Activated CD4-positive, alpha-beta memory T cell treated with anti-CD3 and anti-CD28 coated beads, Interleukin-2, amount 10 ng/mL, durations not matched to agents 7 days and 5 days (primary cell): ENCODE data around the gene ZNF605. TPM values are rescaled to one million over a fixed set of nuclear protein-coding genes. Genes with fewer than 3 reads are reported as not detected.
A peak's percentile ranks its signal among the peaks of the same experiment; 100 is the strongest.
"Not testable (repeated sequence)": the region's sequence is repeated elsewhere in the genome, so short reads cannot be mapped to it uniquely, and the experiment has no call there.

Experiments
- CTCF ChIA-PET: fragments of 350-600 bp; sonication (Branson Sonifier 250); formaldehyde crosslinking; loops from one replicate; lab custom pipeline; 2021; ENCODE audit warnings: antibody characterized with exemption, inconsistent platforms; lab: Charles Lee
- POLR2A ChIA-PET: fragments of 350-600 bp; sonication (Branson Sonifier 250); formaldehyde crosslinking; loops from one replicate; lab custom pipeline; 2021; ENCODE audit warnings: antibody characterized with exemption; lab: Charles Lee
- DNase-seq: peaks from one replicate; pipeline ENCODE4 v3.0.0-alpha.2; 2020
- H3K27ac Mint-ChIP-seq: one replicate; pipeline ENCODE4 v1.8.0; 2021; ENCODE audit warnings: mild to moderate bottlenecking, mixed read lengths
- H3K27me3 Mint-ChIP-seq: one replicate; pipeline ENCODE4 v1.8.0; 2021; ENCODE audit warnings: mixed read lengths
- H3K36me3 Mint-ChIP-seq: one replicate; pipeline ENCODE4 v1.8.0; 2021; ENCODE audit warnings: low read depth, mixed read lengths
- H3K4me1 Mint-ChIP-seq: one replicate; pipeline ENCODE4 v1.8.0; 2021; ENCODE audit warnings: mixed read lengths
- H3K4me3 Mint-ChIP-seq: one replicate; pipeline ENCODE4 v1.8.0; 2021; ENCODE audit warnings: mild to moderate bottlenecking, mixed read lengths
- H3K9me3 Mint-ChIP-seq: one replicate; pipeline ENCODE4 v1.8.0; 2021; ENCODE audit warnings: mixed read lengths
- total RNA-seq, 2 experiments: library from RNA; stranded (reverse); gene quantifications; one replicate each; pipeline ENCODE4 v1.2.3, GENCODE V29; 2021

The ZNF605 gene
- total RNA-seq = 1 to 10 TPM; 7.2 to 7.9 TPM

DNA sequence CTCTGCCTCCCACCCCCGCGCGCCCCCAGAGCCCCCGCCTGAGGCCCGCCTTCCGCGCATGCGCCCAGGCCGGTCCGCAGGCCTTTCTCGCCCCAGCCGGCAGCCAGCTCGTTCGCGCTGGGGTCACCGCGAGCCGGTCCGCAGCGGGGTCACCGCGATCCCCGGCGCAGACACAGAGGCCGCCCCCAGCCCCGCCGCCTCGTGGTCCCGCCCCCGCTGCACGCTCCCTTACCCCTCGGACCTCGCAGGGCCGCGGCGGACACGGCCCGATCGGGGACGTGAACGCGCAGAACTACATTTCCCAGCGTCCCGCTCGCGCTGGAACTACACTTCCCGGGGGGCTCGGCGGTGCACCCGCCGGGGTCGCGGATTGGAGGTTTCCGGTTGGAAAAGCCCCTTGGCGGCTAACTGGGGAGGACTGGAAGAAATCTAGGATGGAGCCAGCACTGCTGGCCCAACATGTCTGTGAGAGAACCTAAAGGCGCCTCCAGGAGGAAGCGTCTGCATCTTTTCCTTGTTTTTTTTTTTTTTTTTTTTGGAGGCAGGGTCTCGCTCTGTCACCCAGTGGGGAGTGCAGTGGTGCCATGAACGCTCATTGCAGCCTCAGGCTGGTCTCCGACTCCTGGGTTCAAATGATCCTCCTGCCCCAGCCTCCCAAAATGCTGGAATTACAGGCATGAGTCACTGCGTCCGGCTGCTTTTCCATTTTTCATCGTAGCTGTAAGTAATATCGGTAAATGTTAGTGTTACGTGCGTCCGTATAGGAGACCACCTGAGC lies at the start of gene ZNF605:
TSS of gene ZNF605 (minus strand) at position 296 of the 778 bp plus-strand sequence. CDS start 10,671 bp downstream, outside the sequence.
- CTCF ChIA-PET = interaction anchor here (0.6 to 1.3 kb wide), 3 partner anchors 20 to 224 kb away, joined by 3 to 5 read pairs (median 4); partner anchors contain the start of gene ZNF268

DNA sequence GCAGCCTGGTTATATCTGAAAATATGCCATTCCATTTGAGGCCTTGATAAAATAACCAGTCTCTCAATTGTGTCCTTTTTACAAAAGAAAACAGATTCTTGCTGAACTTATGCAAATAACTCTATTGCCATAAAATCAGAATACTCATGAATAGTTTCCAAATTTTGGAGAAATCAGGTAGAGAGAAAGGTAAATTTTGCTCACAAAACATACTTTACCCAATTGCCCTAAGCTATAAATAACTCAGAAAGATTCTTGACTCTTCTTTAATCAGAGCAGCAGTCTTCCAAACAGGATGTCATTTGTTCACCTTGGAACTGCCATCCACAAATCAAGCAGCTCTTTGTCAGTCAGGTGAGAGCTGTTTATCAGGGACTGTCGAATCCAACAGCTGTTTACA lies 42.6 kb upstream of the ZNF605 start:
- DNase-seq = no peak
- POLR2A ChIA-PET = interaction anchor here (1.1 kb wide), 1 partner anchor 12 kb away, joined by 3 read pairs; no protein-coding TSS in a partner anchor
- Mint-ChIP-seq H3K27ac (no peak overlapping the region), H3K9me3 (peaks cover 66% of the 10 kb centered on the region), H3K4me1 (no peaks in the 10 kb centered on the region), H3K36me3 (peaks cover 79% of the 10 kb centered on the region), H3K27me3 (no peaks in the 10 kb centered on the region), H3K4me3 (no peak overlapping the region)
- CTCF ChIA-PET = no interaction called here

More for the DNA sequence above, at the start of gene ZNF605:
- H3K36me3 Mint-ChIP-seq = peaks cover 39% of the 10 kb centered on the region
- peaks cover 19% of the 10 kb centered on the region for H3K4me1 Mint-ChIP-seq
- H3K27ac Mint-ChIP-seq = peak within 1 kb of the TSS; percentile 92
- DNase-seq = peak; percentile 88
- no peaks in the 10 kb centered on the region for H3K27me3 Mint-ChIP-seq
- H3K9me3 Mint-ChIP-seq = peaks cover 34% of the 10 kb centered on the region
- POLR2A ChIA-PET = interaction anchor here (0.8 to 1.7 kb wide), 6 partner anchors 30 to 127 kb away, joined by 3 to 13 read pairs (median 4); partner anchors contain the start of genes ZNF26 and ZNF84
- peak within 1 kb of the TSS; percentile 96 for H3K4me3 Mint-ChIP-seq

DNA sequence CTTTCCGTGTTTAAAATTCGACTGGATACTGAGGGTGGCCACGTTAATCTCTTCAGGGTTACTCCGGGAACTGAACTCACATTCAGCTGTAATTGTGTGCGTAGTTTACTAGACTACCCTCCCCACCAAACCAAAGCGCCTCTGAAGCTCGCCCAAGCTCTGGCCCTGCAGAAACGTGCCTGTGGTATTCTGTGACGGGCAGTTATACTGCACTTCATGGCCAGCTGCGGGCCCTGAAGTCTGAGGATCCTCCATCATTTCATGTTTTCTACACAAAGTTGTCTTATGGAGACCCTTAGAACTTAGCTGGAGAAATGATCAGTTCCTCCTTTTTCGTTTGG lies 30.7 kb upstream of the ZNF605 start:
- no peak for DNase-seq
- no peaks in the 10 kb centered on the region for H3K27me3 Mint-ChIP-seq
- H3K36me3 Mint-ChIP-seq = peaks cover 66% of the 10 kb centered on the region
- peak overlapping the region; percentile 91 for H3K4me3 Mint-ChIP-seq
- H3K4me1 Mint-ChIP-seq = peaks cover 31% of the 10 kb centered on the region
- peak overlapping the region; percentile 90 for H3K27ac Mint-ChIP-seq
- POLR2A ChIA-PET = interaction anchor here (1.0 to 3.0 kb wide), 17 partner anchors 9 to 195 kb away, joined by 3 to 15 read pairs (median 5); partner anchors contain the start of genes CHFR, ZNF10, ZNF268 and ZNF605
- peaks cover 39% of the 10 kb centered on the region for H3K9me3 Mint-ChIP-seq
- CTCF ChIA-PET = interaction anchor here (0.6 to 2.6 kb wide), 4 partner anchors 29 to 194 kb away, joined by 3 to 11 read pairs (median 4); partner anchors contain the start of gene ZNF268

DNA sequence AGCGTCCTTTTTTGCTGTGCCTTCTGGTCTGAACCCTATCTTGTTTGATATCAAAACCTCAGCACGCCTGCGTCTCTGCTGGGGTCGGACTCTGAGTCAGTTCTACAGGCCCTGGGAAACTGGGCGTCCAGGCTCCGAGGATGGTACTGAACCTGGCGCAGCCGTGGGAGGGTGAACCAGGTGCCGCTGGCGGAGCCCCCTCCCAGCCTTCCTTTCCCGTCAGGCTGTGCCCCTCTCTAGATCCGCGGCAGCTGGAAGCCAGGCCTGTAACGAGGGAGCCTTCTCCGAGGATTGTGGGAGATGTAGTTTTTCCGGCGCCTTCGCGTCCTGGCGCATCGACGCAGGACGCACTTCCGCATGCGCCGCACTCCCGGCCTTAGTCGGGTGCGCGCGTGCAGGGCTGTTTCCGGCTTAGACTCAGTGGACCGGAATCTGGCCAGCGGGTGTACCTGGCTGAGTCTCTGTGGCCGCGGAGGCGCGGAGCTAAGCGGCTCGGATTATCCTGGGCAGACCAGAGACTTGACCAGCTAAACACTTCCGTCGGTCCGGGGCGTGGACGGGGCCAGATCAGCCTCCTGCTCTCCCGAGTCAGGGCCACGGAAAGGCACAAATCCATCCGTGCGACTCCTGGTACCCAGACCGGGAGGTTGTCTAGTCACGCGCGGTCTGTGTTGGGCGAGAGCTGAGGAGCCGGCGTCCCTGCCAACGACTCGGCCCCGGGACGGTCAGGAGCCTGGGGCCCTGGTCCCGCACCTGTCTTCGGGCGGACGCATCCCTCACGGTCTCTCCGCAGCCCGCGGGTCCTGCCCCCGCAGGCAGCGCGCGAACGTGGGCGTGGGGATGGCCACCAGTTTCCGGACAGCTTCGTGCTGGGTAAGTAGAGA lies 30.1 kb upstream of the ZNF605 start, which contains the start of gene ZNF26:
TSS of gene ZNF26 (plus strand) at position 367 of the 884 bp plus-strand sequence. CDS start at position 841, 474 bp downstream.
- Mint-ChIP-seq H3K27me3 (no peaks in the 10 kb centered on the region), H3K4me1 (peaks cover 31% of the 10 kb centered on the region), H3K27ac (peak within 1 kb of the TSS; percentile 90), H3K4me3 (peak within 1 kb of the TSS; percentile 91), H3K9me3 (peaks cover 39% of the 10 kb centered on the region), H3K36me3 (peaks cover 60% of the 10 kb centered on the region)
- ChIA-PET POLR2A (interaction anchor here (0.8 to 3.0 kb wide), 21 partner anchors 10 to 275 kb away, joined by 3 to 15 read pairs (median 5); partner anchors contain the start of genes CHFR, PGAM5, ZNF10 and ZNF268), CTCF (interaction anchor here (0.6 to 2.6 kb wide), 4 partner anchors 30 to 195 kb away, joined by 3 to 11 read pairs (median 4); partner anchors contain the start of genes ZNF10, ZNF268 and ZNF891)
- peak; percentile 90 for DNase-seq

DNA sequence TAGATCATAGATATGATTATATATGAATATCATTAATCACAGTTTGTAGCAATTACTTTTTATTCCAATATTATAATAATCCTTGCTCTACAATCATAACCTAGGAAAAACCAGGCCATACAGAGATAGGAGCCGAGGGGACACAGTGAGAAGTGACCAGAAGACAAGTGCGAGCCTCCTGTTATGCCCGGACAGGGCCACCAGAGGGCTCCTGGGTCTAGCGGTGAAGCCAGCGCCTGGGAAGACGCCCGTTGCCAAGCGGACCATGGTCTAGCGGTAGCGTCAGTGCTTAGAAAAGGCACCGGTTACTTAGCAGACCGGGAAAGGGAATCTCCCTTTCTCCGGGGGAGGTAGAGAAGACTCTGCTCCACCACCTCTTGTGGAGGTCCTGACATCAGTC lies 20.8 kb upstream of the ZNF605 start:
- H3K36me3 Mint-ChIP-seq, H3K4me3 Mint-ChIP-seq, H3K27me3 Mint-ChIP-seq, H3K4me1 Mint-ChIP-seq, H3K27ac Mint-ChIP-seq, CTCF ChIA-PET, POLR2A ChIA-PET: not testable (repeated sequence)
- peak; percentile 27 for DNase-seq
- peaks cover 55% of the 10 kb centered on the region for H3K9me3 Mint-ChIP-seq

DNA sequence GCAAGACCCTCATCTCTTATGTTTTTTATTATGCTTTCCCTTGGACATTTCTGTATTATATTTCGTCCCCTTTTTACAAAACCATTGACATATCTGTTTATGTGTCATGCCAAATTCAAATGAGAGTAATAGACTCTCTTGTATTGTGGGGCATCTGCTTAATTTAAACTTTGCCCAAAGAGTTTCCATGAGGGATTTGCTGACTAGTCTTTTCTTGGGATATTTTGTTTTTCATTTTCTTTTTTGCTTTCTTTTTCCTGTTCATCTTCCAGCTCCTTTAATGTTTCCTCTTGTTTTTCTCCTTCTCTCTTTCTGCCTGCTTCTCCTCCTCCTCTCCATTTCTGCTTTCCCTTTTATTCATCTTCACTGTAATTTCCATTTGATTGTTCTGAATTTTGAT lies 16.3 kb upstream of the ZNF605 start:
- Mint-ChIP-seq H3K4me3 (no peak overlapping the region), H3K4me1 (no peaks in the 10 kb centered on the region), H3K27me3 (no peaks in the 10 kb centered on the region), H3K27ac (no peak overlapping the region), H3K9me3 (peaks cover 52% of the 10 kb centered on the region), H3K36me3 (peaks cover 6% of the 10 kb centered on the region)
- ChIA-PET POLR2A (no interaction called here), CTCF (no interaction called here)
- DNase-seq = no peak

DNA sequence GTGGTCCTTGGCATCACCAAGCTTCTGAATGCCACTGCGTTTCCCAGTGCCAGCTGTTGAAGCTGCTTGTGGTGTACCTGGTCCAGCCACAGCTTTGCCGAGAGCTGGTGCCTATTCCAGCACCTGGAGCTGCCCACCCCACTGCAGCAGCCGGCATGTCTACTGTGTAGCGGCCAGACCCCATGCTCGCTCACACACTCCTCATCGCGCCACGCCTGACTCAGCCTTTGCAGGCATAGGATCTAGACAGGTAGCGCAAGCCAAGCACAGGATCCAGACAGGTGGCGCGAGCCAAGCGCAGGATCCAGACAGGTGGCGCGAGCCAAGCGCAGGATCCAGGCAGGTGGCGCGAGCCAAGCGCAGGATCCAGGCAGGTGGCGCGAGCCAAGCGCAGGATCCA lies 11.6 kb upstream of the ZNF605 start:
- H3K27ac Mint-ChIP-seq = no peak overlapping the region
- ChIA-PET POLR2A (no interaction called here), CTCF (no interaction called here)
- peaks cover 19% of the 10 kb centered on the region for H3K36me3 Mint-ChIP-seq
- H3K4me3 Mint-ChIP-seq = no peak overlapping the region
- H3K27me3 Mint-ChIP-seq = no peaks in the 10 kb centered on the region
- no peak for DNase-seq
- H3K4me1 Mint-ChIP-seq = no peaks in the 10 kb centered on the region
- peaks cover 42% of the 10 kb centered on the region for H3K9me3 Mint-ChIP-seq

DNA sequence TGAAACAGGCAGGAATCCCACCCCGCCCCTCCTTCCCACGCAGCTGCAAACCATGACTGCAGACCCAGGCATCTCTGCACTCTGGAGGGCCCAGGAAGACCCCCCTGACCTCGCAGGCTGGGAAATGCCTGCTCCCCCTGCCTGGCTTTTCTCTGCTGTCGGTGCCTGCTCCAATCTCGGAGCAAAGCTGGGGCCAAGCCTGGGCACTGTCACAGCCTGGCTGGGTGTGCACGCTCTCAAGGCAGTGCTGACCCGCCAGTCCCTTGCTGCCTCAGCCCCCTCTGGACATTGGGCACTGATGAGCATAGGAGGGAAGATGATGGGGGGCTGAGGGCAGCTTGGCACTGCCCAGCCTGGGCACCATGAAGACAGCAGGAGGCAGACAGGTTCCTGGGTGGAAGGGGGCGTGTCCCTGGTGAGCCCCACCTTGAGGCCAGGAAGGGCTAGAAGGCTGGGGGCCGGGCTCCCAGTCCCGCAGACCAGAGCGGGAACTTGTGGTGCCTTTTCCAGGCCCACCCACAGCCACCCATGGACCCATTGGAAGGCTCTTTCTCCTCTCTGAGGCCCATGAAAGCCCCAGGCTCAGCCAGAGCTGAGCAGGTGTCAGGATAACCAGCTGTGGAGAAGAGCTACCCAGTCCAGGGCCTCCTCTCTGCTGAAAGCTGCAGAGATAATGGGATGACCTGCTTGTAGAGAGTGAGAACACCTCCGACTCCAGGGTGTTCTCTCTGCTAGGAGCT lies 10.7 kb upstream of the ZNF605 start:
- Mint-ChIP-seq H3K27ac (no peak overlapping the region), H3K4me3 (no peak overlapping the region), H3K4me1 (no peaks in the 10 kb centered on the region), H3K9me3 (peaks cover 35% of the 10 kb centered on the region), H3K36me3 (peaks cover 21% of the 10 kb centered on the region), H3K27me3 (no peaks in the 10 kb centered on the region)
- ChIA-PET POLR2A (no interaction called here), CTCF (no interaction called here)
- no peak for DNase-seq

DNA sequence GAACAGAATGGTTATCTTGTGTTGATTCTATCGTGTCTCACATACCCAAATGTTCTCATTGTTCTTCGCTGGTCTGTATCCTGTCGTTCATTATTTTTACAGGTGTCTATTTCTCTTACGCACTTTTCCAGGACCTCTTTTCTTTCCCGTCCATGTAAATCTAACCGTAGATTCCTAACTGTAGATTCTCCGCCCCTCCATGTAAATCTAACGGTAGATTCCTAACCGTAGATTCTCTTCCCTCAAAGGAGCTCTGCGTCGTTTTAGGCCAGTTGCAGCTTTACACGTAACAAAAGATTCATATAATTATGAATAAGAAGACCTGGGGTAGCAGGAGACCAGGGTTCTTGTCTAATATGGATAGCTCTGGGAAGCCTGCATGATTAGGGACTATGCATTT lies 9.7 kb upstream of the ZNF605 start:
- Mint-ChIP-seq H3K36me3 (peaks cover 26% of the 10 kb centered on the region), H3K9me3 (peaks cover 38% of the 10 kb centered on the region), H3K4me1 (no peaks in the 10 kb centered on the region), H3K27ac (no peak overlapping the region), H3K27me3 (no peaks in the 10 kb centered on the region), H3K4me3 (no peak overlapping the region)
- POLR2A ChIA-PET = no interaction called here
- CTCF ChIA-PET = no interaction called here
- DNase-seq = no peak

DNA sequence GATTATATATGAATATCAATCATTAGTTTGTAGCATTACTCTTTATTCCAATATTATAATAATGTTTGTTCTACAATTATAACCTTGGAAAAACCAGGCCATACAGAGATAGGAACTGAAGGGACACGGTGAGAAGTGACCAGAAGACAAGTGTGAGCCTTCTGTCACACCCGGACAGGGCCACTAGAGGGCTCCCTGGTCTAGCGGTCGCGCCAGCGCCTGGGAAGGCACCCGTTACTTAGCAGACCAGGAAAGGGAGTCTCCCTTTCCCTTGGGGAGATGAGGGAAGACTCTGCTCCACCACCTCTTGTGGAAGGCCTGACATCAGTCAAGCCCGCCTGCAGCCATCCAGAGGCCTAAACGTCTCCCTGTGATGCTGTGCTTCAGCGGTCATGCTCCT lies 7.8 kb upstream of the ZNF605 start:
- H3K4me1 Mint-ChIP-seq, H3K4me3 Mint-ChIP-seq, POLR2A ChIA-PET, CTCF ChIA-PET, H3K27me3 Mint-ChIP-seq, H3K27ac Mint-ChIP-seq, DNase-seq: not testable (repeated sequence)
- Mint-ChIP-seq H3K9me3 (peaks cover 37% of the 10 kb centered on the region), H3K36me3 (peaks cover 31% of the 10 kb centered on the region)

DNA sequence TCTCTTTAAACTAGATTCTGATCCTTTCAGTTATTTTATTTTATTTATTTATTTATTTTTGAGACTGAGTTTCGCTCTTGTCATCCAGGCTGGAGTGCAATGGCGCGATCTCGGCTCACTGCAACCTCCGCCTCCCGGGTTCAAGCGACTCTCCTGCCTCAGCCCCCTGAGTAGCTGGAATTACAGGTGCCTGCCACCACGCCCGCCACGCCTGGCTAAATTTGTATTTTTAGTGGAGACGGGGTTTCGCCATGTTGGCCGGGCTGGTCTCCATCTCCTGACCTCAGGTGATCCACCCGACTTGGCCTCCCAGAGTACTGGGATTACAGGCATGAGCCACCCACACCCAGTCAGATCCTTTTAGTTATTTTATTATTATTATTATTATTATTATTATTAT lies 5.7 kb upstream of the ZNF605 start:
- DNase-seq, POLR2A ChIA-PET, H3K4me3 Mint-ChIP-seq, H3K27me3 Mint-ChIP-seq, H3K27ac Mint-ChIP-seq, H3K4me1 Mint-ChIP-seq, CTCF ChIA-PET: not testable (repeated sequence)
- H3K9me3 Mint-ChIP-seq = peaks cover 36% of the 10 kb centered on the region
- peaks cover 35% of the 10 kb centered on the region for H3K36me3 Mint-ChIP-seq
